HG03565 (cell line): ENCODE data around the gene CNOT6L.
A peak's percentile ranks its signal among the peaks of the same experiment; 100 is the strongest.

Experiments used
- ATAC-seq: cut with Tn5 transposase; IDR thresholded peaks from one replicate; pipeline ENCODE4 v1.9.1; 2021; ENCODE audit warnings: mild to moderate bottlenecking, moderate library complexity; ENCODE audit not compliant: unreplicated experiment

Gene CNOT6L

DNA sequence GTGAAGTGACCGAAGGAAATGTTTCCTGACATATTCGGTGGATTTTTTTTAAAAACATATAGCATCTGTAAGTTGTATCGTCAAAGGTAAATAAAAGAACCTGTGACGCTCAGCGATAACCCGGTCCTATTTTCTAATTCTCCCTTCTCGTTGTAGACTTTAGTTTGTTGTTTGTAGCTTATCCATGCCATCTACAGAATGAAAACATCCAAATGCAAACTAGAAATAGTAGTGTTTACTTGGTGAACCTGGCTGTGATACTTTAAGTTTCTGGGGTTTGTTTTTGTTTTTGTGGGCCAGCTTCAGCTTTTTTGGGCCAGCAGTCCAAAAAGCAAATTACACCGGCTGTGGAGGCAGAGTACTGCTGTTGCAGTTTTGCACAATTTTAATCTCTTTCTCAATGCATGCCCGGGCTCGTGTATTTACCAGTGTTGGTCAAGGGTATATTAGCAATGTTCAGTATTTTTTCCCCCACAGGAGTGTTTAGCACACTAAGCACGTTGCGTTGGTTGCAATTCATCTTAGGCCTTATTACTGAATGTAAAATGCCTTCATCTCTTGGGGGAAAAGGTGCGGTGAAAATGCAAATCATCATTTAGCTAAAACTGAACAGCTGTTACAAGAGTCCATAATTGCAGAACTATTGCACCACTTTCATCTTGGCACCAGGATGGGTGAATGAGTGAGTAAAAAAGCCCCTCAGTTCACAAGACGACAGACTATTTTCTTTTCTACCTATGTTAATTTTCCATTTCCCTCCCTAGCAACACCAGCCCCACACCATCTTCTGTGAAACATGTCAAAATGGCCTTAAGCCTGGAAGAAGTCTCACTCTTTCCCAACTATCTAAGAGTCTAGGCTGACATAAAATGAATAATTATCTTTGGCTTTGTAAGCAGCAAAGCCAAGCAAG, 1.7 kb upstream of the CNOT6L start:
- ATAC-seq = no peak

DNA sequence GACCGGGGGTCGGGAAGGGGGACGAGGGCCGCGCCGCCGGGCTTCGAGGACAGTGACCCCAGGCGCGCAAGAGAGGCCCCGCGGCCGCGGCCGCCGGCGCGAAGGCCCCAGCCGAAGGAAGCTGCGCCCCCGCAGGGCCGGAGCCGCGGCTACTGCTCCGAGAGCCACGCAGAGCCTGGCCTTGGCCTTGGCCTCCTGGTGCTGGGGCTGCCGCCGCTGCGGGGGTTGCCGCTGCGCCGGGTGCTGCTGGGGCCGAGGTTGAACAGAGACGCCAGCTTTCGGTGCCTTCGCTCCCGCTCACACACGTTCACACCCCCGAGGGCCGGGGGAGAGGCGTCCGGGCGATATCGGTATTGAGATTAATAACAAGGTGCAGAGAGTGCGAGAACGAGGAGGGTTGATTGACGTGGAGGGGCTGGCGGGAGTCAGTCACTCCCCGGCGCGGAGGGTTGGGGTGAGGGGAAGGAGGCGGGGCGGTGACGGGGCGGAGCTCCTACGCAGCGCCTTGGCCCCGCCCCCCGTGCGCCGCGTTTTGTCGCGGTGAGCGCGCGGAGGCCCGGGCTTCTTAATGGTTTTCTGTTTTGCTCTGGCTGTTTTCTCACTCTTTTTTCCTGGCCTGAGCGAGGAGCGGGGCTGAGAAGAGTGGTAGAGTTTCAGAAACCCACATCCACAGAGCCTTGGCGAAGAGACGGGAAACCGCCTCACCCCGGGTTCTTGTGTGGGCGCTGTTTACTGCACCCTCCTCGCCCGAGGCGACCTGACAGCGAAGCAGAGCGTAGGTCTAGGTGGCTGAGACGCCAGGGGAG, 878 bp upstream of the CNOT6L start:
- peak; percentile 68 for ATAC-seq

DNA sequence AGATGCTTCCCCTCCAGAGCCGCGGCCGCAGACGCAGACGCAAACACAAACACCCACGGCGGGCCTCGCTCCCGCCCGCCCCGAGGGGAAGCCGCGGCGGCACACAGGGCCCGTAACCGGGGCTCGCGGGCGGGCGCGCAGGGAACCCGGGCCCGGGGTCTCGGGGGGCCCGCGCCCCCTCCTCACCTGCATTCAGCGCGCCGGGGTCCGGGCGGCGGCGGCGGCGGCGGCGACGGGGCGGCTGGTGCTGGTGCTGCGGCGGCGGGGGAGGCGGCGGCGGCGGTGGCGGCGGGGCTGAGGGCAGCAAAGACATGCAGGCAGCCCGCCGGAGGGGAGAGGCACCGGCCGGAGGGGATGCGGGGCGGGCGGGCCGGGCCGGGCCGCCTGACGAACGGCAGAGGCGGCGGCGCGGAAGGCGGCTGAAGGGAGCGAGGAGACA, 255 bp upstream of the CNOT6L start:
- no peak for ATAC-seq

DNA sequence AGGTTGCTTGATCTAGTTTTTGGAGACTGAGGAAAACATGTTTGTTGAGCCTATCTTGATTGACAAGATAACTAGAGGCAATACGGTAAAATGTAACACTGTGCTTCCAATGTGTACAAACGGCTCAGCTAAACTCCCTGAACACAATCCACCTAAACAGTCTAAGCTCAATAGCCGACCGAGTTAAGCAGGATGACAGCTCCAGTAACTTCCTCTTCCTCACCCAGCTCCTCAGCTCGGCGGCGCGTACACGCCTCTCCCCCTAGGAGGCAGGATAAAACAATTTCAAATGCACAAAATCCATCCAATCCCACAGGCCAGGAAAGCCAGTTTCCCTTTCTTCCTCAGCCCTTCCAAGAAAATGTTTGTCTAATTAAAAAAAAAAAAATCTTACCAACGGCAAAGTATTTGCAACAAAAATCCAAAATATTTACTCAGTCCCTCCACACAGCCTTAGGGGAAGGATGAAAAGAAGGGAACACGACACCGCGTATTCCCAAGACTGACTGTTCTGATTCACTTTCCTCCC, 1.0 kb downstream of the CNOT6L start:
- ATAC-seq = no peak

DNA sequence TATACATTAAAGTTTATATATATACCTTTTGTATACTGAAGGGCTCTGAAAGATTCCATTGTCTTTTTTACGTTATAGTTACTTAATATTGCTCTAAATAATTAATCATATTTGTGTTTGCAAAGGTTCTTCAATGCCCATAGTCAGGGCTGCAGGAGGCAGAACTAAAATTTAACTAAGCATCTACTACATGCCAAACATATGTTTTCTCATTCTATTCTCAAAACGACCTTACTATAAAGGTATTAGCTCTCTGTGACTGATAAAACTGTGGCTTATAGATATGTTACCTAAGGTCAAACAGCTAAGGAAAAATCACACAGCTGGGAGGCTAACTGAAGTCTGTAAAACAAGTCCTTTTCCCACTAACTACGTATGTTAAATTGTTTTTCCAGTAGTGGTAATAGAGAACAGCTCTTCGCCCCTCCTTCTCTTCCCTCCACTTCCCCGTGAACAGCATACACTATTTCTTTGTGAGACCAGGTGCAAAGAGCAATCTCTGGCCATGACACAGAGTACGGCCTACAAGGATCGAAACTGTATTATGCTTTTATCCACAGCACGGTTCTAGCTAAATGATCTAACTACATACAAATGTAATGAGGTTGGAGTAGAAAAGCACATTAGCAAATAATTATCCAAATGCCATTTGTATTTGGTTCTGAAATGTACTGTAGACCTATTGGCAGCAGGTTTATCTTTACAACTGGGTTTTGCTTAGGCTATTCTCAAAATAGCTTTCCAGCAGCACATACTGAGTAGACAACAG, 1.7 kb downstream of the CNOT6L start:
- ATAC-seq = no peak

DNA sequence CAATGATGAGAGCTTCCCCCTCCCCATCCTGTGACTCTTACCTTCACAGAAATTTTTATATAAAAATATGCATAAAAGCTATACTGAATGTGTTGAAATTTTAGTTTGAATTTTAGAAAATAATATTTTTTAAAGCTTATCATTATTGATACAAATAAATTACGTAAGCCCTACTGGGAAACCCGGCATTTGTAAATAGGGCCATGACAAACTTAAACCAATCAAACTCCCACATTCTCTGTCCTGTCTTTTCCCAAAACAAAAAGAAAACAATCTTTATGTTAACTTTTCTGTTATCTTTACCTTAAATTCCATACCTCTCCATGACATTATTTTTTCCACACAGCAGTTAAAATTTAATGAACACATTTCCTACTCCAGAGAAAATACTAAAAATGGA, 2.6 kb downstream of the CNOT6L start:
- no peak for ATAC-seq

DNA sequence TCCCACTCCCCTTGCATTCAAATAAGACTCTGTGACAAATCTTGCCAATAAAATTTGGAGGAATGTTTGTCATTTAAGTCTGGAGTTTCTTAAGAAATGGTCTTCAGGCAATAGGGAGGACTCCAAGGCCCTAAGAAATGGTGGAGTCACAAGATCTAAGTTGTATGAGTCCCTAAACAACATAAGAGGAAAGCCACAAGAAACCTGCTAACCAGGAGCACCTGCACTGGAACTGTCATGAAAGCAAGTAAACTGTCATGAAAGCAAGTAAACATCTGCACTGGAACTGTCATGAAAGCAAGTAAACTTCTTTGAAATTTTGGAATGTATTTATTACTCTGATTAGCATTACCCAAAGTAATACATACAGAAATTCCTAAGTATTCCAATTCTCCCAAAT, 3.5 kb downstream of the CNOT6L start:
- no peak for ATAC-seq

DNA sequence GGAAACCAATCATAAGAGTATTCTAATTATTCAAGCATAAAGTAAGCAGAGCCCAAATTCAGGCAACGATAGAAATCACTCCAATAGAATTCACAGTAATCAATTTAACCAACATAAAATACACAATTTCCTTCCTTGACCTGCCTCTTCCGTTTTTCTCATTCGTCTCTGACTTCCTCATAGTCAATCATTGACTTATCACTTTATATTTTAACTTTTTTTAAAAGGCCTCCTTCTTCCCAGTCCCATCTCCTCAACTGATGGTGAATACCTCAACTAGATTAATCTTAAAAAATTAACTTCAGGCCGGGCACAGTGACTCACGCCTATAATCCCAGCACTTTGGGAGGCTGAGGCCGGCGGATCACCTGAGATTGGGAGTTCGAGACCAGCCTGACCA, 13.3 kb downstream of the CNOT6L start:
- ATAC-seq = no peak

DNA sequence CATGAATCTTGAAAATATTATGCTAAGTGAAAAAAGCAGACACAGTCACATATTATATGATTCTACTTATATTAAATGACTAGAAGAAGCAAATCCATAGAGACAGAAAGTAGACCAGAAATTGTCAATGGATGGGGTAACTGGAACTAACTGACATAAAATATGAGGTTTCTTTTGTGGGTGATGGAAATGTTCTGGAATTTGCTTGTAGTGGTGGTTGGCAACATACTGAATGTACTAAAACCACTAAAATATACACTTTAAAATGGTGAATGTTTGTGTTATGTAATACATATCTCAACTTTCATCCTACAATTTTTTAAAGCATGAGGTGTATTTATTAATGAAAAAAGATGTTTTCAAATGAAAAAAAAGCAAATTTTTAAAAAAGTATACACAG, 14.7 kb downstream of the CNOT6L start:
- no peak for ATAC-seq

DNA sequence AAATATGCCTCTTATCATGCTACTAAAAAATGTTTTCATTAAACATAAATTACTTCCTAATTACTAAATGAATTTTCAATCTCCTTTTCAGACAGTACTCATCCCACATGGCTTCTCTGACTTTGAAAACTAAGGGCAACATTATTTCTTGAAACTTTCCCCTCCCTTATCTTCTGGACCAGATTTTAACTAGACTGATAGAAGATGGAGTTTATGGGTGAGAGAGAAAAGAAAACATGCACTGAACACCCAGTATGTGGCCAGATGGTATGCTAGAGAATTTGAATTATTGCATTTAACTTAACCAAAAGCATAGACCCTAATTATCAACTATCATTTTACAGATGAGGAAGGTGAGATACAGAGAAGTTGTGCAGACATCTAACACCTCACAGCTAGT, 16.8 kb downstream of the CNOT6L start:
- ATAC-seq = no peak

DNA sequence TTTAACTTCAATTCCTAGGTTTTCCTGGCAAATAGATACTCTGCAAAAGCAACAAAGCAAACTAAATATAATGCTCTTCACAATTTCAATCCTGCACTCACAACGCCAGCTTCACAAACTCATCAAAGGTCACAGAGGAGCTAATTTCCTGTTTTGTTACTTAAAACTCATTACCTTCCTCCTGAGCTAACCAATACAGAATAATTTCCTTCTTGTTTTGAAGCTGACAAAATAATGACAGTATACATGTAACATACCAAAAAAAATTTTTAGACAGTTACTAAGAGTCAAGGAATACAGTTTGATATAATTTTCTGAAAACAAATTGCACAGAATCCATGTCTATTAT, 17.9 kb downstream of the CNOT6L start:
- no peak for ATAC-seq

DNA sequence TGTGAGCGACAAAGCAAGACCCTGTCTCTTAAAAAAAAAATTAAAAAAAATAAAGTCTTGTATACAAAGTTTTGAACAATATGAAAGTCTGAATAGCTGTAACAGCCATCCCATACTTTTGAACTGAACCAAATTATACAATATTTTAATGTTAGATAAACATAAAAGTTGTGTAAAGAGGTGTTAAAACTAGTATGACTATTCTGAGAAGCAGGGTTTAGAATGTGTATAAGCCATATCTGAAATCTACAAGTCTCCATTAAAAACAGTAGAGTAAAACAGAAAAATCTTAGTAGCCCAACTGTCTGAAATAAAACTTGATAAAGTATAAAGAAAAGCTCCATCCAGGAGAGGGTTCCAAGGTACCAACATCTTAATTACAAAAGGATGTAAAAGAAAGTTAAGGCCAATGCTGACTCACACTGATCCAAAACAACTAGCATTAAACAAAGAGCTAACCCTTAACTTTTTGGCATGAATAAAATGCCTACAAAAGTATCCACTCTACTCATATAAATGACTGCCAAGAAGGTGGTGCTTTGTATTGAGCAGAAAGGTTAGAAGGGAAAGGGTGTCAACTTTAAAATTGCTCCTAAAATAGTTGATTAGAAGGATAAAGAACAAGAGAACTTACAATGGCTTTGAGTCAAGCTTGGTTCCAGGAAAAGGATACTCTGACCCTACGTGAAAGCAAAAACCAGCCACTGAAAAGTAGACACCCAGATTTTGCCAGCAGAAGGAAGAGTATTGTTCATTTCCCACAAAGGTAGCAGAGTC, 18.5 kb downstream of the CNOT6L start:
- no peak for ATAC-seq

DNA sequence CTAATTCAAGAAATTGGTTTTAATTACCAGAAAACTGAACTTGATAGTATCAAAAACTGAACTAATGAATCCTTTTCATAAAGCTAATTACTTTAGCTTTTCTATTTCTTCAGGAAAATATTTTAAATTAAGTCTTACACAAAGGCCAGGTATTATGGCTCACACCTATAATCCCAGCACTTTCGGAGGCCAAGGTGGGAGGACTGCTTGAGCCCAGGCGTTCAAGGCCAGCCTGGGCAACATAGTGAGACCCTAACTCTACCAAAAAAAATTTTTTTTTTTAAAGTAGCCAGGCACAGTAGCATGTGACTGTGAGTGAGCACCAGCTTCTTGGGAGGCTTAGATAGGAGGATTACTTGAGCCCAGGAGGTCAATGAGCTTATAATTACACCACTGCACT, 19.1 kb downstream of the CNOT6L start:
- ATAC-seq = no peak

DNA sequence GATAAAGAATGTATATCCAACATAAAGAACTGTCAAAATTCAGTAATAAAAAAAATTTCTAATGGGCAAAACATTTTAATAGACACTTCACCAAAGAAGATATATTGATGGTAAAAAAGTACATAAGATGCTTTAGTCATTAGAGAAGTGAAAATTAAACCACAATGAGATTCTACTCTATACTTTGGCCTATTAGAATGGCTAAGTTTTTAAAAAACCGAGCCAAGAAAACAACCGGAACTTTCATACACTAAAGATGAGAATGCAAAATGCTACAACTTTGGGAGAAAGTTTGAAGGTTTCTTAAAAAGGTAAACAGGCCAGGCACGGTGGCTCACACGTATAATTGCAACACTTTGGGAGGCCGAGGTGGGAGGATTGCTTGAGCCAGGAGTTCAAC, 20.8 kb downstream of the CNOT6L start:
- no peak for ATAC-seq

DNA sequence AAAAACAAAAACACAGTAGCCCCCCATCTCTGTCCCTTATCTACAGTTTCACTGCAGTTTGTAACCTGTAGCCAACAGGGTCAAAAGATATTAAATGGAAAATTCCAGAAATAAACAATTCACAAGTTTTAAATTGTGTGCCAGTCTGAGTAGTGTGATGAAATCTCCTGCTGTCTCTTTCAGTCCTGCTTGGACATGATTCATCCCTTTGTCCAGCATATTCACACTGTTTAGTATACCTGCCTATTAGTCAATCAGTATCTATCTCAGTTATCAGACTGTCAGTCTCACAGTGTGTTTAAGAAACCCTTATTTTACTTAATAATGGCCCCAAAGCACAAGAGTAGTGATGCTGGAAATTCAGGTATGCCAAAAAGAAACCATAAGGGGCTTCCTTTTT, 21.9 kb downstream of the CNOT6L start:
- ATAC-seq = no peak

DNA sequence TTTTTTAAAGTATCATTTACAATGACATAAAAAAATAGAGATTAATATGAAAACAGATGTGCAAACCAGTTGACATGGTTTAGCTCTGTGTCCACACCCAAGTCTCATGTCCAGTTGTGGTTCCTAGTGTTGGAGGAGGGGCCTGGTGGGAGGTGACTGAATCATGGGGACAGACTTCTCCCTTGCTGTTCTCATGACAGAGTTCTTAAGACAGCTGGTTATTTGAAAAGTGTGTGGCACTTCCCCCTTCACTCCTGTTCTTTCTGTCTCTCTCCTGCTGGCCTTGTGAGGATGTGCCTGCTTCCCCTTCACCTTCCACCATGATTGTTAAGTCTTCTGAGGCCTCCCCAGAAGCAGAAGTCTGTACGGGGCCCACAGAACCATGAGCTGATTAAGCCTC, 23.8 kb downstream of the CNOT6L start:
- ATAC-seq = no peak

DNA sequence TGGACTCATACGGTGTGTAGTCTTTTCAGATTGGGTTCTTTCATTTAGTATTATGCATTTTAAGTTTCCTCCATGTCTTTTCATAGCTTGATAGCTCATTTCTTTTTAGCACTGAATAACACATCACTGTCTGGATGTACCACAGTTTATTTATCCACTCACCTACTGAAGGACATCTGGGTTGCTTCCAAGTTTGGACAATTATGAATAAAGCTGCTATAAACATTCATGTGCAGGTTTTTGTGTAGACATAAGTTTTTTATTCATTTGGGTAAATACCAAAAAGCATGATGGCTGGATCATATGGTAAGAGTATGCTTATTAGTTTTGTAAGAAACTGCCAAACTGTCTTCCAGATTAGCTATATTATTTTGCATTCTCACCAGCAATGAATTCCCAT, 29.0 kb downstream of the CNOT6L start:
- no peak for ATAC-seq

DNA sequence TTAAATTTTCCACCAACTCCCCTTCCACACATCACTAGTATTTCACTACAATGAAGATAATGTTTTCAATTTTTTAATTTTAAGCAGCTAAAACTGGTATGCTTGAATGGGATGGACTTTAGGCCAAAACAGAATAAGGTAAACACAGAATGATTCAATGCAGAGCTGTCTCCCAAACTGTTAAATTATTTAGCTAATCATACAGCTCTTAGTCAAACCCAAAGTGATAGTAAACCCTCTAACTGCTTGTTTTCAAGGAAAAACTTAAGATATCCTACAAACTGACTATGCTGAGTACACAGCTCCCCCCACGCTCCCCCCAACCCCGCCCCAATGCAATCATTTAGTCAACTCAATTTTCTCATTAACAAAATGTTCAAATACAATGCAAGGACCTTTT, 30.2 kb downstream of the CNOT6L start:
- no peak for ATAC-seq

DNA sequence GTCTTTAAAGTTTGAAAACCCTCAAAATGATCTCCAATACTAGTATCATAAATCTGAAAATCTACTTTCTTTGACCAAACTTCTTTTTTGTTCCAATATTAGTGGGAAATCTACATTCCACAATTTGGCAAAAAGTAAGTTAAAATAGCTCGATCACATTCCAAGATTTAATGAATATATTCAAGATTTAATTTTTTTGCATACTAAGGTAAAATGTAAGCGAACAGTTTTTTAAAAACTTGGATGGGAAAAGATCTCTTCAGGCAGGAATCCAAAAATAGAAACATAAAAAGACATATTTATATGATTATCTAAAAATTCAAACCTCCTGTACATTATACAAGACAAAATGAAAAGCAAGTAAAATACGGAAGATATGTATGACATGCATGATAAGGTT, 31.2 kb downstream of the CNOT6L start:
- no peak for ATAC-seq

DNA sequence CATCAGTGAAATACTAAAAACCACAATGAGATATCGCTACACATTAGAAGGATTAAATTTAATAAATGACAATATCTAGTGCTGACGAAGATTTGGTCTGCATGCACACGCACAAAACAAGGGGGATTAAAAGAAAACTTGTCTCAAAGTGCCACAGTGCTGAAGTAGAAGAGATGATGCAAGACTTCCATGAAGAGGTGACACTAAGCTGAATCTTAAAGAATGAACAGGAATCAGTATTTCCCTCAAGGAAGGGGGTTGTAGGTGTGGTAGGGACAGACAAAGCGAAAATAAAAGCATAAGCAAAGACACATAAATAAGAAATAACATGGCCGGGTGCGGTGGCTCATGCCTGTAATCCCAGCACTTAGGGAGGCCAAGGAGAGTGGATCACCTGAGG, 33.5 kb downstream of the CNOT6L start:
- ATAC-seq = no peak
